GM21825 (cell line): Measurements from ENCODE around the gene PTGFR.

ENCODE experiments used
- ATAC-seq: cut with Tn5 transposase; IDR thresholded peaks from one replicate; pipeline ENCODE4 v1.9.1; 2021; ENCODE audit warnings: mild to moderate bottlenecking, moderate library complexity; ENCODE audit not compliant: unreplicated experiment

PTGFR gene, protein sequence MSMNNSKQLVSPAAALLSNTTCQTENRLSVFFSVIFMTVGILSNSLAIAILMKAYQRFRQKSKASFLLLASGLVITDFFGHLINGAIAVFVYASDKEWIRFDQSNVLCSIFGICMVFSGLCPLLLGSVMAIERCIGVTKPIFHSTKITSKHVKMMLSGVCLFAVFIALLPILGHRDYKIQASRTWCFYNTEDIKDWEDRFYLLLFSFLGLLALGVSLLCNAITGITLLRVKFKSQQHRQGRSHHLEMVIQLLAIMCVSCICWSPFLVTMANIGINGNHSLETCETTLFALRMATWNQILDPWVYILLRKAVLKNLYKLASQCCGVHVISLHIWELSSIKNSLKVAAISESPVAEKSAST

DNA sequence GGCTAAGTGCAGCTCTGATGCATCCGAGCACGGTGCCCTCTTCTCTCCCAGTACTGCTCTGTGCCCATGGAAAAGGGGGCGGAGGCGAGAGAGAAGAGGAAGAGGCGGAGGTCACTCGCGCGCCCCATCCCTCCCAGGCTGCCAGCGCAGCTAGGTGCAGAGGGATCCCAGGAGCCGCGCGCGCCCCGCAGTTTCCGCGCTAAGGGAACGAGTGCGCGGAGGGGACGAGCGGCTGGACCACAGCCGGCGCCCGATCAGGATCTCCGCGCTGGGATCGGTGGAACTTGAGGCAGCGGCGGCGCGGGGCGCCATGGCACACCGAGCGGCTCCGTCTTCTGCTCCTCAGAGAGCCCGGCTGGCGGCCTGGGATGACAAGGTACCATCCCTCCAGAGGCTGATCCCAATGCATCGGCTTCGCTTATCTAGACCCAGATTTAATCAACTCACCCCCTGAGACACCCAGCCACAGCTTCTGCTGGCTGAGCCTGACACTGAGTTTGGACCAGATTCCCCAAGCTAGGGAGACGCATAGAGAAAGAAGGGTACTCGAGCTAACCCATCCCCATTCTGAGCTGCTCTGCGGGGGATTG is at the start of gene PTGFR:
Gene PTGFR, plus strand, starts transcription at position 114 of the 590 bp plus-strand sequence. CDS start 1,770 bp downstream, outside the sequence.
- no peak for ATAC-seq

DNA sequence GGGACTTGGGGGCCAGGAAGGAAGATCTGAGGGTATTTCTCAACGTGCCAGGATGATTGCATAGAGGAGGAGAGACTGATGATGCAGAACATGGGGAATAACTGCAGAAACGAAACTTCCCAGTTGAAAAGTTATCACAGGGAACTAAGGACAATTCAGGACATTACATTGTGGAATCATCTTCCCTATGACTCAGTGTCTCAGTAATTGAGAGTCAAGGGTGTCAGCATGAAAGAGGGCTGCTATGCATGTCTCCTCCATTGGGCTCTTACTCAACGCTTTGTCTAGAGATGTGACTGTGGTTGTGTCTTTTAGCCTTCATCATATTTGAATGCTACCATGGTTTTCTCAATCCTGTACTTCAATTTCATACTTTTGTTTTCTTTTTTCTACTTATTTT is 48.9 kb upstream of the PTGFR start:
- no peak for ATAC-seq

DNA sequence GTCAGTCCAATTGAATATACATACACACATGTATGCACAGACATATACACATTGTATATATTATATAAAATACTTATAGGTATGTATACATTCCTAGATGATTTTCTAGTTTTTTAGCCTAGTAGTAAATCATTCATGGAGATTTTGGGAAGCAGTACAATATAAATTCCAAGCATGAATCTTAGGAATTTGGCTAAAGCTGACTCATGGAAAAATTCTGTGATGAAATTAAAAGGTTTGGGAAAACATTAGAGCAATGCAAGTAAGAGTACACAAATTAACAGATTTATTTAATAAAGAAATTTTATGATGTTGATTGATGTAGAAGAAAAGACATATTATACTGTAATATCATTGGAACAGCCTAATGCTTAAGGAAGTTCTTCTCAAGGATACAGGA is 43.7 kb upstream of the PTGFR start:
- ATAC-seq = no peak

DNA sequence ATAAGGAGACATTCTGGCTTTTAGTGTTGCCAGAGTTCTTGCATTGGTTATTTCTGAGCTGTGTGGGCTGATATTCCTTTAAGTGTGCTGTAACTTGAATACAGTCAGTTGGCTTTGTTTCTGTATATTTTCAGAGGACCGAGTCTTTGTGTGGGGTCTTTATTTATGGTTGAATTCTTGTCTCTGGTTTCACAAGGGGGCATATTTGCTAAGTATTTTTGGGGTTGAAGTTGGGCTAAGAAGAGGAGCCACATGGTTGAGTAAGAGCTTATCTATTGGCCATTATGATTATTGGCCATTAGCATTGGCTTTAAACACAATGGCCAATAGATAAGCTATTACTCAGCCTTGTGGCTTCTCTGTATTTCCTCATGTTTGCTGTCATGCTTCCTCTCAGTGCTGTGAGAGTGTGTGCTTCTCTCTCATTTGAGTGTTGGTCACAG is 26.3 kb upstream of the PTGFR start:
- ATAC-seq = no peak

DNA sequence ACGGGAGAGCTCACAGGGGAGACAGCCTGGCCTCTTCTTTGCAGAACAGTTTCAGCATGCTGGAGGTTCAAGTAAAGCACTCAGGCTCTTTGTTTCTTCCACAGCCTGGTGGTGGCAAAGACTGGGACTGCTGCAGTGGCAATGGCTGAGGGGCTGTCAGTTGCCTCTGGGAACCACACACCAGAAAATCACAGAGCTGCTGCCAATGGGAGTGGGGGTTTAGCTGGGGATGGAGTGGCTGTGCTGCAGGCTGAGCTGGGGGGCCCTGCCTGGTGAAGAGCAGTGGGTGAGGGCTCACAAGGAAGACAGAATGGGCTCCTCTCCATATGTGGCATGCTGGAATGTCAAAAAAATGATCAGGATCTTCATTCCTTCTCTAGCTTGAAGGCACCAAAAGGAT is 25.6 kb upstream of the PTGFR start:
- ATAC-seq = no peak

DNA sequence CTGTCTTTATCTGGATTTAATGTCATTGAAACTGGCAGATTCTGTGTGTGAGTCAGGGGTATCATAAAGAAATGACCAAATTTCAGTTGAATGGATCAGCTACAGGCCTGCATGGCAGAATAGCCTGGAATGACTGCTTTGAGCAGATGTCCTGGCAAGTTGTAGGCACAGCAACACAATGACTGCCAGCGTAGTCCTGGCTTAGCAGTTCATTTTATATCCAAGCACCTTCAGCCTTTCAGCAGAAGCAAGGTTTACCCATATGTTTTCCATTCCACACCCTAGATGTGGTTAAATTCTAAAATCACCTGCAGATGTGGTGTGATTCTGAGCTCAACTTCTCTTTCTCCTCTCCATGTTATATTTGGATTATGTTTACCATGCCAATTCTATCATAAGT is 22.3 kb upstream of the PTGFR start:
- no peak for ATAC-seq

DNA sequence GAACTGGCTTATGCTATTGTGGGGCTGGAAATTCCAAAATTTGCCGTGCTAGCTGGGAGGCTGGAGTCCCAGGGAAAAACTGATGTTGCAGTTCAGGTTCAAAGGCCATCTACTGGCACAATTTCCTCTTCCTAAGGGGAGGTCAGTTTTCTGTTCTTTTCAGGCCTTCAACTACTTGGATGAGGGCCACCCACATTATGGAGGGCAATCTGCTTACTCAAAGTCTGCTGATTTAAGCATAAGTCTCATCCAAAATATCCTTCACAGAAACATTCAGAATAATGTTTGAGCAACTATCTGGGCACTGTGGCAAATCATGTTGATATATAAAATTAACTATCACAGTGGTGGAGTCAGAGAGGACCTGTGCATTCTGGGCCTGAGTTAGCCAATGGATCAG is 21.2 kb upstream of the PTGFR start:
- ATAC-seq = no peak

DNA sequence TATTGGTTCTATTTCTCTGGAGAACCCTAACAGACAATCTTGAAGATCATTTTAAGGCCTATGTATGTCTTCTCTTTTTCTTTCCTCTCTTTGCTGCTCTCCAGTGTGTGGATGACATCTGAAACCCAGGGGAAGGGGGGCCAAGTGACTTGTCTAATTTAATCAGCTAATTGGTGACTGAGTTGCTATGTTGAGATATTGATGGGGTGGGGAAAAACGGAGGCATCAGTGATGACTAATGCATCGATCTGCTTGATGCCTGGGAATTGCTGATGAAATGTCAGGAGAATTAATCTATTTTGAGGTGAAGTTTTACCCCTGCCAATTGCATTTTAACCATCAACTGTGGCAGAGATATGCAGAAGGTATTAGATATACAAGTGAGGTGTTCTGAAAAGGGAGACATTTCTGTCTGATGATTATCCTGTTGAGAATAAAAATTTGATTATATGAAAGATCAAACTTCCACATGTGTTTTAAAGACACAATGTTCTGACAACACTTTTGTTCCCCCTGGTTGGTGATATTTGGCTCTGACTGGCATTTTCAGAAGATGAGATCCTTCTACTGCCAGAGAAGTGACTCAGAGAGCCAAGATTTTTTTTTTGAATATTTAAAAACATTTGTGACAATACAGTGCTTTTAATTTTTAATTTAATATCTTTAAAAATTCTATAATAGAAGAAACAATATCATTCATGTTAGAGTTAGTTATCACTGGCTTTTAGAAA is 18.7 kb upstream of the PTGFR start:
- no peak for ATAC-seq

DNA sequence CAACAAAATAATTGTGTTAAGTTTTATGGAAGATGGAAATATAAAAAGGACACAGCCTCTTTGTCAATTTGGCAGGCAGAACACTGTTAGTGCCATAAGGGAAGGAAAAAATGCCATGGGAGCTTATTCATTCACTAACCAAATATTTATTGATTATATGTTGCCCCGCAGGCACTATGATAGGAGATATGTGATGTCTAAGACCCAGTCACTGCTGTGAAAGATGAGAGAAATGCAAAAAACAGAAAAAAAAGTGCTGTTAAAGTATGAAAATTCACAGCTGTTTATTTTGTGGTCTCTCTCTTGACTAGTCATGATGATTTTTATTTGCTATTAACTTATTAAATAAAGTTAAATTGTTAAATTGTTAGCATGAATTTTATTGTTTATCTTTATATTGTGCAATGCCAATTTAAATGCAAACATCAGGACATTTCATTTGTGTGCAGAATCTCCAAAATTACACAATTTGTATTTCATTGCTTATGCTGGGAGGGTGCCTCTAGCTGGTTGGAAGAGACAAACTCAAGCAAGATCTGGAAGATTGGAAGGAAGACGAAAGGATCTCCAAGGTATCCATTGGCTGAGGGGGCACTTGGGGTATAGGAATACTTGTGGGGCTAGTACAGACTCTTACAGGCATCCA is 17.8 kb upstream of the PTGFR start:
- no peak for ATAC-seq

DNA sequence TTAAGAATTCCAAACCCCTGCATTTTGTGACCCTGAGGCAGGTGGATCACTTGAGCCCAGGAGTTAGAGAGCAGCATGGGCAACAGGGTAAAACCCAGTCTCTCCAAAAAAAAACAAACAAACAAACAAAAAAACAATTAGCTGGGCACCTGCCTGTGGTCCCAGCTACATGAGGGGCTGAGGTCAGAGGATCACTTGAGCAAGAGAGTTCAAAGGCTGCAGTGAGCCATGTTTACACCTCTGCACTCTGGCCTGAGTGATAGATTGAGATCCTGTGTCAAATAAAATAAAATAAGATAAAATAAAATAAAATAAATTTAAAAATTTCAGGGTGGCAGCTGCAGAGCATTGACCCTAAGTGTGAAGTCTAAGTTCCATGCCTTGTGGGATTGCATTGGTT is 16.7 kb upstream of the PTGFR start:
- ATAC-seq = no peak

DNA sequence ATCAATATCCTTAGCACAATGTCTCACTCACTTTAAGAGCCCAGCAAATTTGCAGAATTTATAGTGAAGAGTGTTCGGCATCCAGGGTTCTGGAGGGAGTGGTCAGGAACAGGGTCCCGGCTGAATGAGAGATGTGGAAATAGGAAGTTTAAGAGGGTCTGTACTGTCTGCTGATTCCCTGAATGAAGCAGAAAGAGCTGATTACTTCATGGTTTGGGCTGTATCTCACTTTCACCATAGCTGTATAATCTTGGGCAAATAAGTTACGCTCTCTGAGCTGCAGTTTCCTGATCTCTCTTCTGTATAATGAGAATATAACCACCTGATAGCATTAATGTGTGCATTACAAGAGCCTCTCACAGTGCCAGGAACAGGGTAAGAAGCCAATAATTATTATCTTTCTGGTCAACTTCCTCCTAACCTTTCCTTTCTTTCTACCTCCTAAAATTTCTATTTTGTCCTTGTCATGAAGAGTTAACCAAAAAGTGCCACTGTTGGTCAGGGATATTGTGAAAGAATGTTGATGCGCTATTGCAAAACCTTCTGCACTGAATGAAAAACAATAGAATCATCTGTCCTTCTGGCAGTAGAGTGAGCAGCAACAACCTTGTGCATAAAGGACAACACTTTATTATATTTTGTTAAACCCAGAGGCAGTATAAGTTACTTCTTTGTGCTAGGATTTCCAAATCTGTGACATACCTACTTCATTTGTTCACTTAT is 14.7 kb upstream of the PTGFR start:
- no peak for ATAC-seq

DNA sequence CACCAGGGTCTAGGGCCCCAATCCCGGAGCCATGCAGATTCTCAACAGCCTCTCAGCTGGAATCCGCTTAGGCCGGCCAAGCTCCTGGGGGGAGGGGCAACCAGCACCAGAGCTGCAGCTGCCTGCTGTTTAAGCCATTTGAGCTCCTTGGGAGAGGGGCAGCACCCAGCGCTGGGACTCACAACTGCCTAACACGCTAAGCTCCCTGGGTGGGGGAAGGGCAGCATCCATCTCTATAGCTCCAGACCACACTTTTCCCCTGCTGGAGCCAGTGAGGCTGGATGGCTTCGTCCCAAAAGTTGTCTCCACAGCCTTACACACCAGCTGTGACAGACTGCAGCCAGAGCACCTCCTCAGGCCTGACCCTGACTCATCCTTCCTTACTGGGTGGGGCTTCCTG is 6.9 kb upstream of the PTGFR start:
- ATAC-seq = no peak

DNA sequence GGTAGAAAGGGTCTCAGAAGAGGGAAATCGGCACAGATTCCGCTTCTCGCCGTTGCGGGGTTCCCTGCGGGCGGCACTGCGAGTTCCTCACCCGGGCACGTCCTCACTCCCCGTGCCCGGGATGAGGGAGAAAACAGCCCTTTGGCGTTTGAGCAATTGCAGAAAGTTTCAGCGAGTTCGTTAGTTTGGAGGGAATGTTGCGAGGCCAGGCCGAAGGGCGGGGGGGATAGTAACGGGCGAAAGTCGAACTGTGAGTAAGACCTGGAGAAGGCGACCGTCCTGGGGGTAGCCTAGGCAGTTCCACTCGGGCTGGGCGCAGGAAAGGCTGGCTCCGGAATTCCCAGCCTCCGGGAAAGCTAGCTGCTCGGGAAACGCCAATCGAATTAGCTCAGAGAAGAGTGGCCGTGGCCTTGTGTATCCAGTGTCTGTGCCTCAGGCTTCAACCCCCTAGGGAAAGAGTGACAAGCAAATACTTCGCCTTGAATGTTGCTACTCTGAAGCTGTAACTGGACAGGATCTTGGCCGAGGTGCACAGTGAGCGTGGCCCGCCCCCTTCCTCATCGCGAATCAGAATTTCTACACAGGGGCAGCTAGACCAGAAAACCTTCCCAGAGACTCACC is 787 bp downstream of the PTGFR start:
- no peak for ATAC-seq

DNA sequence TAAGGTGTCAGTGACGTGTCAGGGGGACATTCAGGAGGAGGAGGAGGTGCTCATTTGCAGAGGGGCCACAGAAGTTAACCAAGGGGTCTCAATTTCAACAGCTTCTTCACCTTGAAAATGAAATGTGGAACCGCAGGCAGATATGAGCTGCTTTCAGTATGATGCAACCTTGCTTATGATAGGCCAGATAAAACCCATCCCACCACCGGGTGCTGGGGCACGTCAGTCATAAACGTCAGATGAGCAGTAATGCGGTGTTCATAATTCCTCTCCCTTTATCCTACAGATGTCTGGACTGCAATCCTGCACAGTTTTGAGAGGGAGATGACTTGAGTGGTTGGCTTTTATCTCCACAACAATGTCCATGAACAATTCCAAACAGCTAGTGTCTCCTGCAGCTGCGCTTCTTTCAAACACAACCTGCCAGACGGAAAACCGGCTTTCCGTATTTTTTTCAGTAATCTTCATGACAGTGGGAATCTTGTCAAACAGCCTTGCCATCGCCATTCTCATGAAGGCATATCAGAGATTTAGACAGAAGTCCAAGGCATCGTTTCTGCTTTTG is 1.7 kb downstream of the PTGFR start:
- no peak for ATAC-seq

DNA sequence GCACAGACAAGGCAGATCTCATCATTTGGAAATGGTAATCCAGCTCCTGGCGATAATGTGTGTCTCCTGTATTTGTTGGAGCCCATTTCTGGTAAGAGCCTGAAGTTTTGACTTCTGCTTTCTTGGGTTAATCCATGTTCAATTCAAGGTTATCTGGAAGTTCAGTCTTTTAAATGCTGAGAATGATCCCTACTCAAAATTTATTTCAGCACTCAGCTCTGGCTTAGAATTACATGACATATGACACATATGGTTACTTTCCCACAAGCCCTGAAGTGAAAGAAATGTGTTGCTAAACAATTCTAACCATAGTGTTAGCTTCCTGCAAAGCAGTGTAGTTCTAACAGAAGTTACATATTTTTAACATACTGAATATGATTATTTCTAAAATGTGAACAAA is 2.7 kb downstream of the PTGFR start:
- no peak for ATAC-seq

DNA sequence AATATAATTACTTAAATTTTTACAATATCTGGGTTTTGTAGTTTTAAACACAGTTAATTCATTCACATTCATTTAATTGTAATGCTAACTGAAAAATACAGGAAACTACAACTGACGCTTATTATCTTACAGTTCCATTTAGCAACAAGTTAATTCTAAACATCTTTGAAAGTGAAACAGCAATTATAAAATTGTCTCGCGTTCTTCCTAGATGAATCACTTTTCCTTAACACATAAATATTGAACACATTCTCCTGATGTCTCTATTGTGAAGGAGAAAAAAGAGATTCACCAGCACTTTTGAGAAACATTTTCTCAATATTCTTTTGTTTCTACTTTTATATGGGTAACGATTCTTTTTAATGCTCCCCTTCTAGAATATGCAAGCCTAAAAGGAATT is 6.4 kb downstream of the PTGFR start:
- no peak for ATAC-seq

DNA sequence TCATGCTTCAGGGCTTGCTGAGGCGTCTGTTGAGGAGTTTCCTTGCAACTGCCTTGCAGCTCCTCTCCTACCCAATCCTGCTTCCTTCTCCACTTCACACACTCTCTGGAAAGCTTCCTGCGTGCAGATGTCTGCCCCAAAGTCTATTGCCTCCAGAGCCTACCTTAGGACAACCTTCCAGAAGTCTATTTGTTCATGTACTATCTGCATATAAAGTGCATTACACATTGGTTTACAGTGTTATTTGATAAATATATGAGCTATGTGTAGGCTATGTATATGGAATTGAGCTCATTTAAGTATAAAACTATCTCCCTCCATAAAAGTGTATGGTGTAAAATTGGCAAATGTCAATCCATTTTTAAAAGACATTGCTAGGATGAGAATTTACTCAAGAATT is 9.8 kb downstream of the PTGFR start:
- no peak for ATAC-seq

DNA sequence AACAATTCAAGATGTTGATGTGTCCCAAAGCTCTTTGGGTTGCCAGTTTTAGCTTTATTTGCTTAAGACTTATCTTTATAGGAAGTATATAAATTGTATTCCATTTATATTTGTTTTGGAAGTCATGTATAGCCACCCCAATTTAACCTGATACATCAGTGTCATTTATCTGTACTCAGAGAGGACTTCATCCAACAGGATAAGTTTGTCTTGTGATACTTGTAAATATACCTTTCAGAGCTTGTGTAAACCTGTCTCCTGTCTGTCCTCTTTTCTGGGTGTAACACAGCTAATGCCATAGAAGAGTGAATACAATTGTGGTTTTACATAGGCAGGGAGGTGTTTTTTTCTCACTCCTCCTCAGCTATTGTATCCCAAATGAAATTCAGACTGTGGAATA is 10.4 kb downstream of the PTGFR start:
- no peak for ATAC-seq

DNA sequence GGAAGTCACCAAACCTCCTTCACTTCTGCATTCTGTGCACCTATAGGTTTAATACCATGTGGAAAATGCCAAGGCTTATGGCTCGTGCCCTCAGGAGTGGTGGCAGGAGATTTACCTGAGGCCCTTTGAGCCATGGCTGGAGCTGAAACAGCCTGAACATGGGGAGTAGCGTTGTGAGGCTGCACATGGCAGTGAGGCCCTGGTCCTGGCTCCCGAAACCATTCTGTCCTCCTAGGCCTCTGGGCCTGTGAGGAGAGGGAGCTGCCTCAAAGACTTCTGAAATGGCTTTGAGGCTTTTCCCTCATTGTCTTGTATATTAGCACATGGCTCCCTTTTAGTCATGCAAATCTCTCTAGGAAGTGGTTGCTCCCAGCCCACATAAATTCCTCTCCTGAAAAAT is 20.6 kb downstream of the PTGFR start:
- no peak for ATAC-seq

DNA sequence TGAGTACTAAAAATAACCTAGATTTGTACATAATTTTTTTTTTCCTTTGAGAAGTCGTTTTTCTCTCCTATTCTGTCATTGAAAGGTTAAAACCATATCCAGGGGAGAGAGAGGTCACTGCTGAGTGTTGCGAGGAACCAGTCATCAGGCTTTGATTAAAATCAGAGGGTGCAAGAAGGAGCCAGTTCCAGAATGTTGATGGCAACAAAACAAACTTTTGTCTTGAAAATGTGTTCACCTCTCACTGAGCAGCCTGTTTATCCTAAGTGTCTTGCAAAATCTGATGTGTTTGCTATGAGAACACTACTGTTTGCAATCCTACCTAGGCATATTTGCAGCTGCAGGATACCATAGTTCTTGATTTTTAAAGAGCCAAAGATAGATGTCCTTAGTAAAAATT is 25.9 kb downstream of the PTGFR start:
- ATAC-seq = no peak
